Breast epithelium (tissue), 3 donors: ENCODE results near the gene BBS4.

Source experiments
- POLR2A ChIP-seq: fragments of 450-650 bp; IDR thresholded peaks from one replicate; pipeline ENCODE4 v1.6.1; 2016; ENCODE audit warnings: antibody characterized with exemption, mild to moderate bottlenecking, moderate library complexity
- TF ChIP-seq, protein P1 (sequence below), 3 donors: fragments of 450-650 bp; IDR thresholded peaks; one replicate each; pipeline ENCODE4 v1.5.1; 2016 to 2017; ENCODE audit warnings: antibody characterized with exemption in 3 of 3, mild to moderate bottlenecking in 3 of 3, moderate library complexity in 3 of 3

- TF ChIP-seq, protein P1, sequence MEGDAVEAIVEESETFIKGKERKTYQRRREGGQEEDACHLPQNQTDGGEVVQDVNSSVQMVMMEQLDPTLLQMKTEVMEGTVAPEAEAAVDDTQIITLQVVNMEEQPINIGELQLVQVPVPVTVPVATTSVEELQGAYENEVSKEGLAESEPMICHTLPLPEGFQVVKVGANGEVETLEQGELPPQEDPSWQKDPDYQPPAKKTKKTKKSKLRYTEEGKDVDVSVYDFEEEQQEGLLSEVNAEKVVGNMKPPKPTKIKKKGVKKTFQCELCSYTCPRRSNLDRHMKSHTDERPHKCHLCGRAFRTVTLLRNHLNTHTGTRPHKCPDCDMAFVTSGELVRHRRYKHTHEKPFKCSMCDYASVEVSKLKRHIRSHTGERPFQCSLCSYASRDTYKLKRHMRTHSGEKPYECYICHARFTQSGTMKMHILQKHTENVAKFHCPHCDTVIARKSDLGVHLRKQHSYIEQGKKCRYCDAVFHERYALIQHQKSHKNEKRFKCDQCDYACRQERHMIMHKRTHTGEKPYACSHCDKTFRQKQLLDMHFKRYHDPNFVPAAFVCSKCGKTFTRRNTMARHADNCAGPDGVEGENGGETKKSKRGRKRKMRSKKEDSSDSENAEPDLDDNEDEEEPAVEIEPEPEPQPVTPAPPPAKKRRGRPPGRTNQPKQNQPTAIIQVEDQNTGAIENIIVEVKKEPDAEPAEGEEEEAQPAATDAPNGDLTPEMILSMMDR (IDR thresholded peaks at IDR 0.05): no peak
- no peak for TF ChIP-seq POLR2A
Observed at GRCh38 chr15:72778796-72779195, 92.8 kb downstream of the BBS4 start.
